ENCODE results near the gene FNBP1L.
"Not testable (repeated sequence)": the region's sequence is repeated elsewhere in the genome, so short reads cannot be mapped to it uniquely, and the experiment has no call there.

Gene FNBP1L

DNA sequence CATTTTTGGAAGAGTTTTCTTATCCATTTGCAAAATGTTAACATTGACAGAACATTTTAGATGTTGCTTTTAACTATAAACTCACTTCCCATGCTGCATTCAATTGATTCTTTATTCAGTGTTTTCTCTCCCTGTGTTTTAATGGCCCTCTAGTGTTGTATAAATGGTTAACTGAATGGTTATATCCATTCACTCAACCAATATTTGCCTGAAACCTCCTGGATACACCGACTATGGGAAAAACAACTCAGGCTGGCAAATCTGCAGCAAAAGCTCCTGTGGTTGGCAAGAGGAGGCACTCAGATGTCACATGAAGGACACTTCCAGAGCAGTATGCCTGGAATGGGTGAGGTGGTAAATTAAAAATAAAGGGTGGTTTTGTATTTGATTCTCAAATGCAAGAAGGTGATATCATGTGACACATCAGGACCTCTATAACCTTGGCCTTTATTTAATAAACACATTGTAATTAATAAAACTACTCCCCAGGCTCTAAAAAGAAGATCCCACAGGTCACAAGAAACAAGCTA is 126.1 kb downstream of the FNBP1L start:
- DNase-seq (ENCODE audit: low read depth), result no peak

DNA sequence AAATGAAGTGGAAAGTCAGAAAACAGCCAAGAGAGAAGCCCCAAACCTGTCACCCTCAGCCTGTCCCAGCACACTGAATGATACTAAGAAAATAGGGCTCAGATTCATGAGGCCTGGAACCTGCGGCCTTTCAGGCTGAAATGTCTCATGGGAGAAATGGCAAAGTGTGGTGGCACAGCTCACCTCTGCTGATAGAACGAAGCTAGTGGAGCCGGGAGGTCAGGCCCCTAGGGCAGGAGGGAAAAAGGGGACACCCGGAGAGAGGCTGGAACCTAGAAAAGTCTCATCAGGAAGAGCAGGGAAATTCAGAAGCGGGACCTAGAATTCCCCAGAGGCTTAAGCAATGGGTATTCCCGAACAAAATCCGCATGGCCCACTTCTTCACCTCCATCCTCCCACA is 126.6 kb downstream of the FNBP1L start:
- no peak for DNase-seq (ENCODE audit: low read depth)

- no peak for DNase-seq (ENCODE audit: low read depth)
Observed at GRCh38 chr1:93574991-93575390, 127.1 kb downstream of the FNBP1L start.

DNA sequence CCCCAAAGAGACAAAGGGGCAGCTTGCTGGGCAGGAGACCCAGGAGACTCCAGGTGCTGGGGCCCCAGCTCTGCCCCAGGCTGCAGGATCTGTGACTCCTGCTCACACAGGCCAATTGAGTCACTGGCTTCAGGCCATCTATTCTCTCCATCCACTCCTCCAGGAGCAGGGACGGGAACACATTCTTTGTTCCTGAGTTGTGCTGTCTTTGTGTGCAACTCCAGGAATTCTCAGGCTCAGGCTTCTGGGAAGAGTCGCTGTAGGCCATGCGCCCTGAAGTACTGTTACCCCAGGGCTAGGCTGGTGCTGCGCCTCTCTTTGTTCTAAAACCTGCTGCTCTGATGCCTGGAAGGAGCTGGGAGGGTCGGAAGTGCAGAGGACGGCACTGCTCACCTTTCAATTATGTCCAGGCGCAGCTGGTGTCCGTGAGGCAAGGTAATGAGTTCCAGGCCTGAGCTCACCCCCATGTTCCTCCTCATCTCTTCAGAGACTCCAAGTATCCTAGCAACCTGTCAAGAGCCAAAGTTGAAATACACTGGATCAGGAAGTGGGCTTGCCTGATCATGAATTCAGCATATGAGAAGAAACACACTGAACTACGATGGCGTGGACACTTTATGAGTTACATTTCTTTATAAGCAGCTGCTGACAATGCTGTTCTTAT is 127.8 kb downstream of the FNBP1L start:
- no peak for DNase-seq (ENCODE audit: low read depth)

DNA sequence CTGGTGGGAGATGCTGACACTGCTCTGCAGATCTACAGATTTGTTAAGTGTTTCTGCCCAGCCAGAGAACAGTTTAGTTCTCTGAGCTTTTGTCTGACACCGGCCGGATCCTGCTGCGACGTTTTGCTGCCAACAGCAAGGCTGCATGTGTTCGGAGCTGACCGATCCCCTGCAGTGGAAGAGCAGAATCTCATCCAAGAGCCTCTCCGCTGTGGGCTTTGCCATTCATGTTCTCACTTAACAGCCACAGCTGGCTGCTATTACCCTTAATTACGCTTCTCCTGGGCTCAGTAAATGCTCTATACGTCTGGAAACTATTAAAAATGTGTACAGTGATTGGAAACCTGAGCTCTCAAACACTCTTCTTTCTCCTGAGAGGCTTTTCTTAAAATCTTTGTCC is 128.4 kb downstream of the FNBP1L start:
- no peak for DNase-seq (ENCODE audit: low read depth)

GRCh38 chr1:93576746-93577145 is 128.8 kb downstream of the FNBP1L start:
- DNase-seq (ENCODE audit: low read depth), result no peak

GRCh38 chr1:93577536-93578432 is 129.9 kb downstream of the FNBP1L start:
- no peak for DNase-seq (ENCODE audit: low read depth)

GRCh38 chr1:93578433-93578830 is 130.5 kb downstream of the FNBP1L start:
- no peak for DNase-seq (ENCODE audit: low read depth)

DNA sequence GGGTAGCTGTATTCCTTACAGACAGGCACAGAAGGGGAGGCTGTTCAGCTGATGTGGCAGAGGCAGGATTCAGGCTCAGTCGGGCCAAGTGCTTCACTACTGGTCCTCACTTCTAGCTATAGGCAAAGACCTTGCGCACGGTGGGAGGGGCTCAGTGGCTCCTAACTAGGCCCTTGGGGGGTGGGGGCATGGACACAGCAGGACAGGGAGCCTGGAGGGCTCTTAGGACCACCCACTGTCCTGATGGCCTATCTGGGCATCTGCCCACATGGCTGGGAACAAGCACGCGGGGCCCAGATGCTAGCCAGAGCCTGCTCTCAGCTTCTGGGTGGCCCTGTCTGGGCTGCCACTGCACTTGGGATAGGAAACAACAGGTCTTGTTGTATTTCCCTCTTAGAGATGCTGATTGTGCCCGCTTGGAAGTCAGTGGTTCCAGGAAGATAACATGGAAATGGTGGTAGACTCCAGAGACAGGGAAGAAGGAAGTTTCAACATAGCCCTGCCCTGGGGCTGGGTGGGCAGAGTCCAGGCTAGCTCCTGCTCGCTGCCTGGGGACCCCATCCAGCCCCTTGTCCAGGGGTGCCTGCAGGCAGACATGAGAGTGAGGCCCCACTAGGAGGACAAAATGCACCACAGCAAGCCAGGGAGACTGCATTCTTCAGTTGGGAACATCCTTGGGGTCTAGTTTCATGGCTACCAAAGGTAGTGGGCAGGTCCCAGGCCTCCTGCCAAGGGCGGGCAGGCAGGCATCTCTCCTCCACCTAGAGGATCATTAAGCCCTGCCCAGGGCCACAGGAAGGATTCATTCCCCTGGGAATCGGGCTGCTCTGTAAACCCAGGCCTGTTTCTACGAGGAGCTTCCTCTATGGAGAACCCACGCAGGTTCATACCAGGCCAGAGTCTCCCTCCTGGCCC is 131.2 kb downstream of the FNBP1L start:
- DNase-seq (ENCODE audit: low read depth), result no peak

GRCh38 chr1:93579891-93580290 is 132.0 kb downstream of the FNBP1L start:
- peak; percentile 95 for DNase-seq (ENCODE audit: low read depth)

- no peak for DNase-seq (ENCODE audit: low read depth)
Observed at GRCh38 chr1:93581917-93582850, 134.3 kb downstream of the FNBP1L start.

DNA sequence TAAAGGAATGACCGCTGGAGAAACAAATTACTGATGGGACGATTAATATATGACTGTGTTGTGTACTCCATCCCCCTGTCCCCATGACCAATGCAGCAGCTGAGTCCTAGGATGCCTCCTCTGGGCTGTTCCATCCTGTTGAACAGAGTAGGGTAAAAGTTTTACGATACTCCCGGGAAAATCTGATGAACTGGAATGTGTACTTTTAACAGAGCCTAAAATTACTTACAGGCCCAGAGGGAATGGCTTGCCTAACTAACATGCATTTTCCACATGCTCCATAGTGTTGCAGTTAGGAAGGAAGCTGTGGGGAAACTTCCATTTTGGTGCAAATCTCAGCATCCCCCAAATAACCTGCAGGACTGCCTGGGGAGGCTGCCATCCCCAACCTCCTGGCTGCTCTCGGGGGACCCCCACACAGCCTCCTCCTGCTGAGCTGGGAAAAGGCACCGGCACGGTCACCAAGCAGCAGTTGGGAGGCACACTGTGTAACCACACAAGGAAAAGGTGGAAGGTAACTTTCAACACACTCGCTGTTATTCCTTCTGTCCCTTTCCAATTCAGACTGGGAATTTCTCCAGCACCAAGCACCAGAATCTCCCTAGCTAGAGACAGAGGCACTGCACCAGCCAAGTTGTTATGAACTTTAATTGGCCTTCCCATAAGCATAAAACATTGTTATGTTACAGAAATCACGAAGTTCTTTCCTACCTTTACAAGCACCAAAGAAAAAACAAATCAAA is 136.5 kb downstream of the FNBP1L start:
- DNase-seq (ENCODE audit: low read depth), result no peak

GRCh38 chr1:93585059-93585966 is 137.4 kb downstream of the FNBP1L start:
- peak; percentile 29 for DNase-seq (ENCODE audit: low read depth)

DNA sequence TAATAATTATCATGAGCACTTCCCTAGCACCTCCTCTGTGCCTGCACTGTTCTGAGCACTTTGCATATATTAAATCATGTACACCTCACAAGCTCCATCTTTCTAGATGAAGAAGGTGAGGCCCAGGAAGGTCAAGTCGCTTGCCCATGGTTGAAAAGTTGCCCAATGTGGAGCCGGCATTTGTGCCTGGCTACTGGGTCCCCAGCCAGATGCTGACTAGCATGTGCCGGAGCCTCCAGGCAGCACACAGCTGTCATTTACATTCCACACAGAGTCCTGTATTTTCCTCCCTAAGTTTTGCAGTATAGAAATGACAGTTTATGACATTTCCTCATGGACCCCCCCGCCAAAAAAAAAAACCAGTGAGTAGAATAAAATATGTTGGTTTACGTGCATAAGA is 139.4 kb downstream of the FNBP1L start:
- DNase-seq (ENCODE audit: low read depth), result no peak

DNA sequence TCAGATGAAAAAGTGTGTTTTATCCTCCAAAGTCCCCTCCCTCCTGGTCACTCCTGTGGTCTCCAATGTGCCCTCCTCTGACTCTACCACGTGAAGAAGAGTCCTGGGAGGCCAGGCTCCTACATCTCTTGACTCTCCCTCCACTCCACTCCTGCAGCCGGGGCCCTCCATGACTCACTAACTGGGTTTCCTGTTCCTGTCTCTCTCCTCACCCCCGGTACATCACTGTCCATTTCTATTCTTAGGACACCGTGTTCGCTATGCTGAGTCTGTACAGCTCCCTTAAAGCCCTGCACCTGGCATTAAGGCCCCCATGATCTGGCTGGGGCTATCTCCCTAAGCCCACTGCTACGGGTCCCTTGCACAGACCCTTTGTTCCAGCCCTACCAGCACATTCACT is 140.3 kb downstream of the FNBP1L start:
- DNase-seq (ENCODE audit: low read depth), result peak; percentile 69

GRCh38 chr1:93588955-93589354 is 141.0 kb downstream of the FNBP1L start:
- no peak for DNase-seq (ENCODE audit: low read depth)

DNA sequence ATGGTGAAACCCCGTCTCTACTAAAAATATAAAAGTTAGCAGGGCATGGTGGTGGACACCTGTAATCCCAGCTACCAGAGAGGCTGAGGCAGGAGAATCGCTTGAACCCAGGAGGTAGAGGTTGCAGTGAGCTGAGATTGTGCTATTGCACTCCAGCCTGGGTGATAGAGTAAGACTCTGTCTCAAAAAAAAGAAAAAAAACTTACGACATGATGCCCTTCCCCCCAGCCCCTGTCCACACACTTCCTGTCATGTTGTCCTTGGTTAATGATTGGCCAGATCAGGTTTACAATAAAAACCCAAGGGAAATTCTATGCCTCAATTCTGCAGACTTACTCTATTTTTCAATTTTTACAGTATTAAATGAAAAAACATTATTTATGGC is 143.4 kb downstream of the FNBP1L start:
- DNase-seq (ENCODE audit: low read depth), result not testable (repeated sequence)

DNA sequence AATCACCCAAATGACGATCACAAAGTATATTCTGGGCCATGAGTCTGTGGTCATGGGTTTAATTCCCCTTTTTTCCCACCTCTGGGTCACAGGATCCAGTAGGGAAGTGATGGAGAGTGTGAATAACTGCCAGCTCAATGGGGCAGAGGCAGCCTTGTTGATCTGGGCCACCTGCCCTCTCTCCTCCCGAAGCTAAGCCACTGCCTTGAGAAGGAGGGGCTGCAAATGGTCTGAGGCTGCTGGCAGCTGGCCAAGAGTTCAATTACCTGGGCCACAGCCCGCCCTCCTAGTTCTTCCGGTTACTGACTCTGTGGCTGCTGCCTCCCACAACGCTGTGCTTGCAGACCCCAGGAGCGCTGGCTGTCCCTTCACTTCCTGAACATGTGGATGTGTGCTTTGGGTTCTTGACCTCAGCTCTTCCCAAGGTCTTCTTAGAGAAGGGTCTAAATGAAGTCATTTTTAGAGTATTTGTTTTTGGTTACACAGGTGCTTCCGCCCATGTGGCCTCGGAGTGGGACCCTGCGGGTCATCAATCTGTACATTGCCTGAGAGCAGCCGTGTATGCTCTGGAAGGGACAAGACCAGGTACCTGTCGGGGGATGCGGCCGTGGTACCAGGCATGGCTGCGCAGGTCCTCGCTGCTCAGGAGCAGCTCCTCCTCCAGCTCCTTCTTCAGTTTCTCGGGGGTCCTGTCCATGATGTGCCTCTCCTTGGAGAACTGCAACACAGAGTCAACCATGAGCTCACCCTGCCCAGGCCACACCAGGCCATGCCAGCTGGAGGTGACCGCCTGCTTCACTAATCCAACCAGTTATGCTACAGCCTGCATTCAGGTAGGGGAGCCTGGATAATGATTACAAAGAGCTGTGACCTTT is 144.0 kb downstream of the FNBP1L start:
- DNase-seq (ENCODE audit: low read depth), result no peak
